HG03139 (cell line): ENCODE data around the gene GZMM.

Experiments
- ATAC-seq: cut with Tn5 transposase; IDR thresholded peaks from one replicate; pipeline ENCODE4 v1.9.1; 2021; ENCODE audit not compliant: unreplicated experiment

Gene GZMM

DNA sequence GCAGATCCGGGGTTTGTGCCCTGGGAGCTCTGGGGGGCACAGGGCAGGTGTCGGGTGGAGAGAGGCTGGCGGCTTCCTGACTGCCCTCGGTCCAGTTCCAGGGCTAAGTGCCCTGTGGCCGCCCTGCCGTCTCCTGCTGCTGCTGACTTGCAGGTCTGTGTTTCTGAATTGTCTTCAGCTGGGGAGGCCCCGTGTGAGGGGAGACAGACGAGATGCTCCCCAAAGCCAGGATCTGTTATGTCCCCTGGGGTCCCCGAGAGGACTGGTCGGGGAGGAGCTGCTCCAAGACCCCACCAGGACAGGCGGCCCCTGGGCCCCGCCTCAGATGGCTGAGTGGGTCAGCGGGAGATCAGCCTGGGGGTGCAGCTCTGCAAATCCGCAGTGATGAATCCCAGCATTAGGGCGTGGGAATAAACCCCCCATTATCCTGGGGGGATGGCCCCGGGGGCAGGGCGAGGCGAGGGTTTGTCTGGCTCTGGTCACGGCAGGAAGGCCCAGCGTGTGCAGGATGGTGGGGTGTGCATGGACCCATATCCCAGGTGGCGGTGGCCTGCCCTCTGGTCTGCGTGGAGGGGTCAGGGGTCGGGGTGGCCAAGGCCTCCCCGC is 50.5 kb downstream of the GZMM start:
- no peak for ATAC-seq

DNA sequence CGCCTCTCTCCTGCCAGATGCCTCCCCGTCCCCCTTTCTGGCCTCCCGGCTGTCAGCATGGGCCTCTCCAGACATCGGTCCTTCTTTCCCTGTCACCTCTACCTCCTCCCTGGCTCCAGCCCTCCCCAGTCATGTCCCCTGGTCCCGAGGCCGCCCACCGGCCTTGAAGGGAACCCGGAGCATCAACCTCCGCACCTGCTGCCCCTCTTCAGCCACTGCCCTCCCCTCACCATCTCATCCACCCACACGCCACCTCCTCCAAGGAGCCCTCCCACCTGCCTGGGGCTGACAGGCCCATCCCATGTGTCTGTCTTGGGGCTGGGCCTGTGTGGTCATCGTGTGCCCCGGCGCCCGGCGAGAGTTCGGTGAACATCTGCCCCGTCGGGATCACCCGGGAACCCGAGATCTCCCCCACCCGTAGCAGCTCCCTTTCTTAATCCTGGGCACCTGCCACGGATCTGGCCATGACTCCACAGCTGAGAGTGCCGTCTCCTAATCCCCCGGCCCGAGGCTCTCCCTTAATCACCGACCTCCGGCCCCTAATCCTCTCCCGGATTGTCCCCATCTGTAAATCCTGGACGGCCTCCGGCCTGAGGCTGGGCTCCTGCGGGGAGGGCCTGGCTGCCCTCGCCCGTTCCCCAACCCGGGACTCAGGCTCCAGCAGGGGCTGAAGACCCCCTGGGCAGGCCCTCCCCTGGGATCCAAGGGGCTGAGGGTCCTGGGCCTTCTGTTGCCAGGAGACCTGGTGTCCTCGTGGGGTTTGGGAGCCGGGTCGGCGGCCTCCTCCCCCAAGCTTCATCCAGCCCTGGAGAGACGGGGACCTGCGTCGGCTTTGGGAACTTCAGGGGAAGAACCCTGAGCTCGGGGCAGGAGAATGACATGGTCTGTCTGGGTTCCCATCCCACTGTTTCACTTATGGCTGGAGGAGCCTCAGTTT is 51.7 kb downstream of the GZMM start:
- no peak for ATAC-seq

DNA sequence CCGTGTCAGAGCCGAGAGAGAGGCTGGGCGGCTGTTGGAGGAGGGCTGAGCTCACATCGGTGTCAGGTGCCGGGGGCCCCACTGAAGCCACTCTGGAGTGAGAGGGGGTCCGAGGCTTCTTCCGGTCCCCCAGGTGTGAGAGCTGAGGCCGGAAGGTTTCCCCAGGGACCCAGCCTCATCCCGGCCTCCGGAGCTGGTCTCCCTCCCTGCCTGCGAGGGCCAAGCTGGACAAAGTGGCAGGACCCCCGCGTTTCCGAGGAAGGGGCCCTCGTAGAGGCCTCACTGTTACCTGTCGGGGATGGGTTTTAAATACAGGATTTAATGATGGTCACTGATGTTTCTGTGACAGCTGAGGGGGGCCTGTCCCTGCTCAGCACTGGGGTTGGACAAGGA is 52.4 kb downstream of the GZMM start:
- ATAC-seq = no peak

DNA sequence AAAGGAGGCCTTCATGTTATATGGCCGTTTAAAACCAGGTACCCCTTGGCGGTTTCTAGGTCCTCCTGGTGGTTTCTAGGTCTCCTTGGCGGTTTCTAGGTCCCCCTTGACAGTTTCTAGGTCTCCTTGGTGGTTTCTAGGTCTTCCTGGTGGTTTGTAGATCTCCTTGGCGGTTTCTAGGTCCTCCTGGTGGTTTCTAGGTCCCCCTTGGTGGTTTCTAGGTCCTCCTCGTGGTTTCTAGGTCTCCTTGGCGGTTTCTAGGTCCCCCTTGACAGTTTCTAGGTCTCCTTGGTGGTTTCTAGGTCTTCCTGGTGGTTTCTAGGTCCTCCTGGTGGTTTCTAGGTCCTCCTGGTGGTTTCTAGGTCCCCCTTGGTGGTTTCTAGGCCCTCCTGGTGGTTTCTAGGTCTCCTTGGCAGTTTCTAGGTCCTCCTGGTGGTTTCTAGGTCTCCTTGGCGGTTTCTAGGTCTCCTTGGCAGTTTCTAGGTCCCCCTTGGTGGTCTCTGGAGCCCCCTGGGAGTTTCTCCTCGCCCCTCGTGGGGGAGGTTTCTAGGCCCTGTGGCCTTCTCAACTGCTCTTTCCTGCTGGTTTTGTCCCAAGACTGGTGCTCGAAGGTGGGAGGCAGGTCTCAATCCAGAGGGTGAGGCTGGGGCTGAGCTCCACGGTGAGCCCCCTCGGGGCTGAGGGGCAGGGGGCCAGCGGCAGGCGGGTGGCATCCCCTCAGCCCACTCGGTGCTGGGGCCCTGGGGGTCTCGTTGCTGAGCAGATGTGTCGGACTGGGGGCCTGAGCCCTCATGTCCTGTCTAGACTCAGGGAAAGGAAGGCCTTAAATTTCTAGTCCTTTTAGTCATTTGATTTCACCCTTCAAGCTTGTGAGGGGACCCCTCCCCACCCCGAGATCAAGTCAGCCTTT is 53.8 kb downstream of the GZMM start:
- no peak for ATAC-seq
